Activated gamma-delta T cell treated with Interleukin-2 at 50 U/mL for 16 hours (primary cell): Measurements from ENCODE around the gene OLFML2A.
"Not testable (repeated sequence)": the region's sequence is repeated elsewhere in the genome, so short reads cannot be mapped to it uniquely, and the experiment has no call there.

Experiments
- DNase-seq: peaks from one replicate; pipeline ENCODE4 v3.0.0-alpha.2; 2020

OLFML2A gene

GRCh38 chr9:124776954-124777648 is at the start of gene OLFML2A:
OLFML2A (plus strand) TSS chr9:124777133; CDS start chr9:124777271, 138 bp downstream.
- no peak for DNase-seq

GRCh38 chr9:124730772-124731171 is 46.2 kb upstream of the OLFML2A start:
- no peak for DNase-seq

- no peak for DNase-seq
These were observed 42.8 kb upstream of the OLFML2A start for GRCh38 chr9:124733964-124734740.

- not testable (repeated sequence) for DNase-seq
These were observed 42.2 kb upstream of the OLFML2A start for GRCh38 chr9:124734741-124735083.

- DNase-seq = no peak
These were observed 41.8 kb upstream of the OLFML2A start for GRCh38 chr9:124735121-124735520.

- not testable (repeated sequence) for DNase-seq
These were observed 38.9 kb upstream of the OLFML2A start for GRCh38 chr9:124738075-124738474.

- DNase-seq = no peak
These were observed 37.6 kb upstream of the OLFML2A start for GRCh38 chr9:124739360-124739759.

GRCh38 chr9:124741149-124741548 is 35.8 kb upstream of the OLFML2A start:
- DNase-seq = no peak

GRCh38 chr9:124741662-124742061 is 35.3 kb upstream of the OLFML2A start:
- DNase-seq = no peak

GRCh38 chr9:124742940-124743339 is 34.0 kb upstream of the OLFML2A start:
- no peak for DNase-seq

- DNase-seq = no peak
These were observed 33.1 kb upstream of the OLFML2A start for GRCh38 chr9:124743686-124744348.

- DNase-seq = no peak
These were observed 29.9 kb upstream of the OLFML2A start for GRCh38 chr9:124747065-124747464.

GRCh38 chr9:124749284-124749683 is 27.6 kb upstream of the OLFML2A start:
- no peak for DNase-seq

- no peak for DNase-seq
These were observed 27.2 kb upstream of the OLFML2A start for GRCh38 chr9:124749781-124750180.

GRCh38 chr9:124752967-124753366 is 24.0 kb upstream of the OLFML2A start:
- DNase-seq = no peak

- no peak for DNase-seq
These were observed 22.6 kb upstream of the OLFML2A start for GRCh38 chr9:124754289-124754688.

GRCh38 chr9:124755061-124755460 is 21.9 kb upstream of the OLFML2A start:
- no peak for DNase-seq

- DNase-seq = no peak
These were observed 20.9 kb upstream of the OLFML2A start for GRCh38 chr9:124756011-124756410.

- no peak for DNase-seq
These were observed 19.3 kb upstream of the OLFML2A start for GRCh38 chr9:124757616-124758015.

GRCh38 chr9:124758061-124758460 is 18.9 kb upstream of the OLFML2A start:
- DNase-seq = no peak

GRCh38 chr9:124758691-124759090 is 18.2 kb upstream of the OLFML2A start:
- no peak for DNase-seq

- DNase-seq = no peak
These were observed 17.6 kb upstream of the OLFML2A start for GRCh38 chr9:124759327-124759726.

- DNase-seq = no peak
These were observed 16.2 kb upstream of the OLFML2A start for GRCh38 chr9:124760719-124761118.

GRCh38 chr9:124761196-124761595 is 15.7 kb upstream of the OLFML2A start:
- DNase-seq = no peak
